ENCODE results near the gene SPEN. TPM values are rescaled to one million over a fixed set of nuclear protein-coding genes. Genes with fewer than 3 reads are reported as not detected.

SPEN gene
- total and polyA plus RNA-seq, 9 of the 15 experiments (the other 6 are each of a cell fraction or from before 2014, with no cell fraction given) = 5.7 to 87.5 (median 27.2) TPM

- TF ChIP-seq, protein P1, sequence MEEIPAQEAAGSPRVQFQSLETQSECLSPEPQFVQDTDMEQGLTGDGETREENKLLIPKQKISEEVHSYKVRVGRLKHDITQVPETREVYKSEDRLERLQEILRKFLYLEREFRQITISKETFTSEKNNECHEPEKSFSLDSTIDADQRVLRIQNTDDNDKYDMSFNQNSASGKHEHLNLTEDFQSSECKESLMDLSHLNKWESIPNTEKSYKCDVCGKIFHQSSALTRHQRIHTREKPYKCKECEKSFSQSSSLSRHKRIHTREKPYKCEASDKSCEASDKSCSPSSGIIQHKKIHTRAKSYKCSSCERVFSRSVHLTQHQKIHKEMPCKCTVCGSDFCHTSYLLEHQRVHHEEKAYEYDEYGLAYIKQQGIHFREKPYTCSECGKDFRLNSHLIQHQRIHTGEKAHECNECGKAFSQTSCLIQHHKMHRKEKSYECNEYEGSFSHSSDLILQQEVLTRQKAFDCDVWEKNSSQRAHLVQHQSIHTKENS (CRISPR knock-in tag; IDR thresholded peaks at IDR 0.05) = no peak
- TF ChIP-seq GTF2E2 (tag; IDR thresholded peaks at IDR 0.05) = no peak
- no peak for TF ChIP-seq ZMIZ1 (IDR thresholded peaks at IDR 0.05; ENCODE audit: low read depth in 2 of 2, low read length in 2 of 2)
- no peak for TF ChIP-seq ZNF197 (CRISPR knock-in tag; IDR thresholded peaks at IDR 0.05; ENCODE audit: low read depth)
- TF ChIP-seq CBX2 (IDR thresholded peaks at IDR 0.05; ENCODE audit: insufficient read depth, low read length, poor library complexity, severe bottlenecking) = no peak
Measured at GRCh38 chr1:15918962-15919715, 71.6 kb downstream of the SPEN start (continued).

Data from K562 (cell line).